Ishikawa (cell line): ENCODE data around the gene C16orf78.

Experiments
- CEBPB ChIP-seq: IDR thresholded peaks from 2 replicates; pipeline ENCODE4 v1.6.1; 2012
- CREB1 ChIP-seq: IDR thresholded peaks from 2 replicates; pipeline ENCODE4 v1.6.1; 2012; ENCODE audit warnings: low read depth
- EGR1 ChIP-seq: IDR thresholded peaks from 2 replicates; pipeline ENCODE4 v1.6.1; 2012
- EP300 ChIP-seq: IDR thresholded peaks from 2 replicates; pipeline ENCODE4 v1.6.1; 2012; ENCODE audit warnings: borderline replicate concordance
- FOXM1 ChIP-seq: IDR thresholded peaks from 2 replicates; pipeline ENCODE4 v1.6.1; 2012; ENCODE audit warnings: low read depth, borderline replicate concordance
- MAX ChIP-seq: IDR thresholded peaks from 2 replicates; pipeline ENCODE4 v1.6.1; 2012
- NFIC ChIP-seq: IDR thresholded peaks from 2 replicates; pipeline ENCODE4 v1.6.1; 2012
- RAD21 ChIP-seq: IDR thresholded peaks from 2 replicates; pipeline ENCODE4 v1.6.1; 2012; ENCODE audit warnings: low read depth
- REST ChIP-seq: IDR thresholded peaks from 2 replicates; pipeline ENCODE4 v1.6.1; 2012; ENCODE audit warnings: low read depth, mild to moderate bottlenecking
- TAF1 ChIP-seq: IDR thresholded peaks from 2 replicates; pipeline ENCODE4 v1.6.1; 2012; ENCODE audit warnings: low read depth, mild to moderate bottlenecking
- TCF12 ChIP-seq: IDR thresholded peaks from 2 replicates; pipeline ENCODE4 v1.6.1; 2012; ENCODE audit warnings: low read depth
- TEAD4 ChIP-seq: IDR thresholded peaks from 2 replicates; pipeline ENCODE4 v1.6.1; 2012
- USF1 ChIP-seq: IDR thresholded peaks from 2 replicates; pipeline ENCODE4 v1.6.1; 2012
- YY1 ChIP-seq: IDR thresholded peaks from 2 replicates; pipeline ENCODE4 v1.6.1; 2012; ENCODE audit warnings: low read depth
- ZBTB7A ChIP-seq: IDR thresholded peaks from 2 replicates; pipeline ENCODE4 v1.6.1; 2012; ENCODE audit warnings: low read depth

The C16orf78 gene

GRCh38 chr16:49365711-49366509, 7.7 kb upstream of the C16orf78 start:
- TF ChIP-seq CEBPB: no peak
- TF ChIP-seq YY1: no peak
- TF ChIP-seq TAF1: no peak
- TF ChIP-seq MAX: no peak
- TF ChIP-seq USF1: no peak
- TF ChIP-seq RAD21: no peak
- no peak for TF ChIP-seq FOXM1
- TF ChIP-seq NFIC: no peak
- no peak for TF ChIP-seq ZBTB7A
- no peak for TF ChIP-seq TEAD4
- no peak for TF ChIP-seq EP300
- TF ChIP-seq EGR1: no peak
- TF ChIP-seq TCF12: no peak
- TF ChIP-seq CREB1: no peak
- no peak for TF ChIP-seq REST

GRCh38 chr16:49366669-49367068, 6.9 kb upstream of the C16orf78 start:
- TF ChIP-seq TCF12 (no peak), TEAD4 (no peak), TAF1 (no peak), FOXM1 (no peak), CREB1 (no peak), RAD21 (no peak), EGR1 (no peak), NFIC (no peak)

- no peak for TF ChIP-seq TCF12
- TF ChIP-seq EGR1: no peak
- TF ChIP-seq ZBTB7A: no peak
- no peak for TF ChIP-seq CEBPB
- TF ChIP-seq FOXM1: no peak
- TF ChIP-seq TEAD4: no peak
- TF ChIP-seq YY1: no peak
- TF ChIP-seq NFIC: no peak
- TF ChIP-seq MAX: no peak
- TF ChIP-seq EP300: no peak
- TF ChIP-seq CREB1: no peak
- no peak for TF ChIP-seq RAD21
- TF ChIP-seq REST: no peak
- TF ChIP-seq USF1: no peak
- no peak for TF ChIP-seq TAF1
Measured at GRCh38 chr16:49369651-49370611, 3.7 kb upstream of the C16orf78 start.

- TF ChIP-seq MAX (no peak), TEAD4 (no peak), EP300 (no peak), CREB1 (no peak), TCF12 (no peak), TAF1 (no peak), EGR1 (no peak), USF1 (no peak), NFIC (no peak), RAD21 (no peak), REST (no peak), FOXM1 (no peak), YY1 (no peak), CEBPB (no peak), ZBTB7A (no peak)
Measured at GRCh38 chr16:49376206-49376605, 2.6 kb downstream of the C16orf78 start.
